Breast epithelium (tissue), 3 donors: ENCODE measurements around the gene SPR.

ENCODE experiments used
- POLR2A ChIP-seq: fragments of 450-650 bp; IDR thresholded peaks from one replicate; pipeline ENCODE4 v1.6.1; 2016; ENCODE audit warnings: antibody characterized with exemption, mild to moderate bottlenecking, moderate library complexity
- POLR2AphosphoS5 ChIP-seq, 3 donors: sonication (generic); formaldehyde crosslinking; IDR thresholded peaks; one replicate each; pipeline ENCODE4 v1.6.1; 2017; ENCODE audit warnings: antibody characterized with exemption in 3 of 3
- TF ChIP-seq, protein P1 (sequence below), 3 donors: fragments of 450-650 bp; IDR thresholded peaks; one replicate each; pipeline ENCODE4 v1.5.1; 2016 to 2017; ENCODE audit warnings: antibody characterized with exemption in 3 of 3, mild to moderate bottlenecking in 3 of 3, moderate library complexity in 3 of 3

DNA sequence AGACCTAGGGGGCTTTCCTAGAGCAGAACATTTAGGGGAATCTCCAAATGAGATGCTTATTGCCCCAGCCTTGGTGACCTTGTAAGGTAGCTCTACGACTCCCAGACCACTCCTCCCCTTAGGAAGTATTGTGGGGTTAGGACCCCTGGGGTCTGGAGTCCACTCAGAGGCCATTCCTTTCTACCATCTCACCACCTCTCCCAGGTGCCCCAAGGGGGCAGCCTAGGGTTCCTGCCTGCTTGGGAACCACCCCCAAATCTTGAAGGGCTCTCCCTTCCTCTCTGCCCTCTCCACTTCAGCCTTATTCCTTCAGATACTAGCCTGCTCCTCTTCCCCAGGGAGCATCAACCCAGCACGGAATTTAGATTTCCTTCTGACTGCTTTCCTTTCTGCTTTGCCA lies 43.9 kb upstream of the SPR start:
- TF ChIP-seq, protein P1, sequence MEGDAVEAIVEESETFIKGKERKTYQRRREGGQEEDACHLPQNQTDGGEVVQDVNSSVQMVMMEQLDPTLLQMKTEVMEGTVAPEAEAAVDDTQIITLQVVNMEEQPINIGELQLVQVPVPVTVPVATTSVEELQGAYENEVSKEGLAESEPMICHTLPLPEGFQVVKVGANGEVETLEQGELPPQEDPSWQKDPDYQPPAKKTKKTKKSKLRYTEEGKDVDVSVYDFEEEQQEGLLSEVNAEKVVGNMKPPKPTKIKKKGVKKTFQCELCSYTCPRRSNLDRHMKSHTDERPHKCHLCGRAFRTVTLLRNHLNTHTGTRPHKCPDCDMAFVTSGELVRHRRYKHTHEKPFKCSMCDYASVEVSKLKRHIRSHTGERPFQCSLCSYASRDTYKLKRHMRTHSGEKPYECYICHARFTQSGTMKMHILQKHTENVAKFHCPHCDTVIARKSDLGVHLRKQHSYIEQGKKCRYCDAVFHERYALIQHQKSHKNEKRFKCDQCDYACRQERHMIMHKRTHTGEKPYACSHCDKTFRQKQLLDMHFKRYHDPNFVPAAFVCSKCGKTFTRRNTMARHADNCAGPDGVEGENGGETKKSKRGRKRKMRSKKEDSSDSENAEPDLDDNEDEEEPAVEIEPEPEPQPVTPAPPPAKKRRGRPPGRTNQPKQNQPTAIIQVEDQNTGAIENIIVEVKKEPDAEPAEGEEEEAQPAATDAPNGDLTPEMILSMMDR (IDR thresholded peaks at IDR 0.05), result no peak
- no peak for TF ChIP-seq POLR2A
- no peak for TF ChIP-seq POLR2AphosphoS5 (IDR thresholded peaks at IDR 0.05)
